ENCODE results near the gene KIF27.

DNA sequence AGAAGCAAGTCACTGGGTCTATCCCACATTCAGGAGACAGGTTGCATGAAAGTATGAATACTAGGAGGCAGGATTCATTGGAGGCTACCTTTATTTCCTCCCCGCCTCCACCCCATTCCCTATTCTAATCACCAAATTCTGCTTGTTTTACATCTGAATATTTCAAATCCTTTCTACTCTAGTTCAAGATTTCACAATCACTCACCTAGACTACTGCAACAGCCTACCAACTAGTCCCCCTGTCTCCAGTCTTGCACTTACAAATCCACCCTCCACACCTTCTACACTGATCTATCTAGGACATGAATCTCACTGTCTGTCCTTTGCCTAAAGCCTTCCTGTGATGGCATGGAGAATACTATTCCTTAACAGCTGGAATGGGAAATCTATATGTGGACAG is 6.4 kb upstream of the KIF27 start:
- no peak for TF ChIP-seq GATA2 (IDR thresholded peaks at IDR 0.05; ENCODE audit: low read depth, low read length)
- no peak for TF ChIP-seq GATA3 (IDR thresholded peaks at IDR 0.05; ENCODE audit: low read depth, low read length)
